ENCODE results near the gene UQCC2.

GRCh38 chr6:33699739-33700138 lies 11.8 kb downstream of the UQCC2 start:
- TF ChIP-seq, protein P1, sequence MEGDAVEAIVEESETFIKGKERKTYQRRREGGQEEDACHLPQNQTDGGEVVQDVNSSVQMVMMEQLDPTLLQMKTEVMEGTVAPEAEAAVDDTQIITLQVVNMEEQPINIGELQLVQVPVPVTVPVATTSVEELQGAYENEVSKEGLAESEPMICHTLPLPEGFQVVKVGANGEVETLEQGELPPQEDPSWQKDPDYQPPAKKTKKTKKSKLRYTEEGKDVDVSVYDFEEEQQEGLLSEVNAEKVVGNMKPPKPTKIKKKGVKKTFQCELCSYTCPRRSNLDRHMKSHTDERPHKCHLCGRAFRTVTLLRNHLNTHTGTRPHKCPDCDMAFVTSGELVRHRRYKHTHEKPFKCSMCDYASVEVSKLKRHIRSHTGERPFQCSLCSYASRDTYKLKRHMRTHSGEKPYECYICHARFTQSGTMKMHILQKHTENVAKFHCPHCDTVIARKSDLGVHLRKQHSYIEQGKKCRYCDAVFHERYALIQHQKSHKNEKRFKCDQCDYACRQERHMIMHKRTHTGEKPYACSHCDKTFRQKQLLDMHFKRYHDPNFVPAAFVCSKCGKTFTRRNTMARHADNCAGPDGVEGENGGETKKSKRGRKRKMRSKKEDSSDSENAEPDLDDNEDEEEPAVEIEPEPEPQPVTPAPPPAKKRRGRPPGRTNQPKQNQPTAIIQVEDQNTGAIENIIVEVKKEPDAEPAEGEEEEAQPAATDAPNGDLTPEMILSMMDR (conservative IDR thresholded peaks at IDR 0.05), result no peak
- no peak for TF ChIP-seq EZH2 (IDR thresholded peaks at IDR 0.05; ENCODE audit: low read depth)

Data from PC-9 (cell line).